Ascending aorta (tissue), 2 donors: Measurements from ENCODE around the gene RAD51B. TPM values are rescaled to one million over a fixed set of nuclear protein-coding genes. Genes with fewer than 3 reads are reported as not detected.
"Not testable (repeated sequence)": the region's sequence is repeated elsewhere in the genome, so short reads cannot be mapped to it uniquely, and the experiment has no call there.

Experiments
- DNase-seq, 2 donors: peaks; one replicate each; pipeline ENCODE4 v3.0.0-alpha.2; 2019; ENCODE audit warnings: low spot score in 2 of 2
- H3K27ac ChIP-seq, 2 donors: fragments of 200-600 bp; sonication (generic); one replicate each; pipeline ENCODE4 v1.5.1; 2016 to 2017; ENCODE audit warnings: mild to moderate bottlenecking in 1 of 2
- H3K27me3 ChIP-seq: fragments of 200-600 bp; sonication (generic); one replicate; pipeline ENCODE4 v1.5.1; 2017
- H3K36me3 ChIP-seq, 2 donors: fragments of 200-600 bp; sonication (generic); one replicate each; pipeline ENCODE4 v1.5.1; 2016
- H3K4me1 ChIP-seq, 2 donors: fragments of 200-600 bp; sonication (generic); one replicate each; pipeline ENCODE4 v1.5.1; 2016 to 2017; ENCODE audit warnings: mild to moderate bottlenecking in 1 of 2
- H3K4me3 ChIP-seq, 2 donors: fragments of 200-600 bp; sonication (generic); one replicate each; pipeline ENCODE4 v1.5.1; 2016 to 2017; ENCODE audit warnings: mild to moderate bottlenecking in 1 of 2
- H3K9me3 ChIP-seq, 2 donors: fragments of 200-600 bp; sonication (generic); one replicate each; pipeline ENCODE4 v1.5.1; 2016
- intact Hi-C: fragments of 100-400 bp; cut with DNase I; formaldehyde crosslinking; loops from one replicate; pipeline ENCODE4 v1.15.1; 2023
- total RNA-seq: library from RNA; depleted of rRNA; stranded (reverse); fragments of >200 nt; gene quantifications from one replicate; pipeline ENCODE4 v1.1.0, GENCODE V29; 2016
- TF ChIP-seq, protein P1 (sequence below), 3 experiments: fragments of 200-600 bp in 2 of 3; fragments of 450-650 bp in 1 of 3; sonication (generic) in 2 of 3; IDR thresholded peaks; one replicate each; pipeline ENCODE4 v1.5.1; 2016 to 2019; ENCODE audit warnings: antibody characterized with exemption in 3 of 3, mild to moderate bottlenecking in 1 of 3, moderate library complexity in 1 of 3

Gene RAD51B
- total RNA-seq, 1 donor from 2014 or later: not detected

DNA sequence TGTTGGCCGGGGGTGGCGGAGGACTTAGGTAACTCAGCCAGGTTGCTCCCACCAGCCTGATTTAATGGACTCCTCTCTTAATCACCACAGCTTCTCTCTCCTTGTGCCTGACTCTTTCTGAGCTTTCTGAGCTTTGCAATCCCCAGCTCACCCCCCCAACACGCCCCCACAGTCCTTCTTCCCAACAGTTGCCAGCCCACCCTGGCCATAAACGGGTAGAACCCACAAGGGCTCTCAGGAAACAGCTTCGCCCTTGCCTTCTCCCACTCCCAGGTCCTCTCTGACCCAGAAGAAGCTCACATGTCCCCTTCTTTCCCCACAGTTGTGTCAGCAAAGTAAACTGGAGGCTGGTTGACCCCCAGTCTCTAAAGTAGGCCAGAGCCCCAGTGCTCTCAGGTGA is 940.4 kb downstream of the RAD51B start:
- no peaks in the 10 kb centered on the region for H3K36me3 ChIP-seq
- H3K9me3 ChIP-seq: no peaks in the 10 kb centered on the region
- intact Hi-C loops: no loop called here
- TF ChIP-seq, protein P1, sequence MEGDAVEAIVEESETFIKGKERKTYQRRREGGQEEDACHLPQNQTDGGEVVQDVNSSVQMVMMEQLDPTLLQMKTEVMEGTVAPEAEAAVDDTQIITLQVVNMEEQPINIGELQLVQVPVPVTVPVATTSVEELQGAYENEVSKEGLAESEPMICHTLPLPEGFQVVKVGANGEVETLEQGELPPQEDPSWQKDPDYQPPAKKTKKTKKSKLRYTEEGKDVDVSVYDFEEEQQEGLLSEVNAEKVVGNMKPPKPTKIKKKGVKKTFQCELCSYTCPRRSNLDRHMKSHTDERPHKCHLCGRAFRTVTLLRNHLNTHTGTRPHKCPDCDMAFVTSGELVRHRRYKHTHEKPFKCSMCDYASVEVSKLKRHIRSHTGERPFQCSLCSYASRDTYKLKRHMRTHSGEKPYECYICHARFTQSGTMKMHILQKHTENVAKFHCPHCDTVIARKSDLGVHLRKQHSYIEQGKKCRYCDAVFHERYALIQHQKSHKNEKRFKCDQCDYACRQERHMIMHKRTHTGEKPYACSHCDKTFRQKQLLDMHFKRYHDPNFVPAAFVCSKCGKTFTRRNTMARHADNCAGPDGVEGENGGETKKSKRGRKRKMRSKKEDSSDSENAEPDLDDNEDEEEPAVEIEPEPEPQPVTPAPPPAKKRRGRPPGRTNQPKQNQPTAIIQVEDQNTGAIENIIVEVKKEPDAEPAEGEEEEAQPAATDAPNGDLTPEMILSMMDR (IDR thresholded peaks at IDR 0.05): no peak
- H3K27ac ChIP-seq: no peak overlapping the region
- no peak for DNase-seq
- H3K27me3 ChIP-seq: no peaks in the 10 kb centered on the region
- peaks cover 9 to 10% of the 10 kb centered on the region in 2 donors for H3K4me1 ChIP-seq
- H3K4me3 ChIP-seq: no peak overlapping the region

DNA sequence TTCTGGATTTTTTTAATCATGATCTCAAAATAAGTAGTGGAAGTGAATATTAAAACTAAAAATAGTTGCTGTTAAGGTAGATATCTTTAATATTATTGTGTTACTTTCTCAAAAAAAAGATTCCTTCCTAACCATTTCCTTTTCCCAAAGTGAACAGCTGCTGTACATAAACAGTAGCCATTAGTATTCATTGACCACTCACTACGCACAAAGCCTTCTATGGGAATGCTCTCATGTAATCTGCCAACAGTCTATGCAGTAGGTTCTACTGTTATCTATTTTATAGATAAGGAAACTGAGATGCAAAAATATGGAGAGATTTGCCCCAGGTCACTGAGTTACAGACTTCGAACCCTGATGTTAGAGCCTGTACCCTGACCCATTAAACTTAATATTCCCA is 941.2 kb downstream of the RAD51B start:
- peaks cover 9 to 10% of the 10 kb centered on the region in 2 donors for H3K4me1 ChIP-seq

DNA sequence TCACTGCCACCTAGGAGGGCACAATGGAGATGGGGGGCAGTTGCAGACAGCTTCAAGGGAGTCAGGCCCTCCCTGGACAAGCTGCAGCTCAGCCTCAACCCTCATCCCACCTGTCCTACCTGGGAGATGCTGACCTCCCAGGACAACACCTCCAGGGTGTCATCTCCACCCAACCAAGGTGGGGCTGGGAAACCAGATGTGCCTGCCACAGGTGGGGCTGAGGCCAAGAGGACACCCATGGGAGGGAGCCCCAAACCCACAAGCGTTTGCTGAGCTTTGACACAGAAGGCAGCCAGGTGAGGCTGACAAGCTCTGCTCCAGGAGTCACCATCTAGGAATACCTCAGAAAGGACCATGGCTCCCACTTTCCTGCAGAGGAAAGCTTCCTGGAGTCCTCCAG is 941.8 kb downstream of the RAD51B start:
- H3K4me1 ChIP-seq: peaks cover 9 to 10% of the 10 kb centered on the region in 2 donors
- H3K9me3 ChIP-seq: no peaks in the 10 kb centered on the region
- intact Hi-C loops: no loop called here
- no peak overlapping the region for H3K4me3 ChIP-seq
- TF ChIP-seq, protein P1 (IDR thresholded peaks at IDR 0.05): no peak
- DNase-seq: no peak
- H3K36me3 ChIP-seq: no peaks in the 10 kb centered on the region
- no peak overlapping the region for H3K27ac ChIP-seq
- H3K27me3 ChIP-seq: no peaks in the 10 kb centered on the region

More for the DNA sequence above, 941.2 kb downstream of the RAD51B start:
- H3K27ac ChIP-seq: no peak overlapping the region
- TF ChIP-seq, protein P1 (IDR thresholded peaks at IDR 0.05): no peak
- H3K27me3 ChIP-seq: no peaks in the 10 kb centered on the region
- H3K9me3 ChIP-seq: no peaks in the 10 kb centered on the region
- H3K4me3 ChIP-seq: no peak overlapping the region
- intact Hi-C loops: no loop called here
- DNase-seq: no peak
- H3K36me3 ChIP-seq: no peaks in the 10 kb centered on the region

DNA sequence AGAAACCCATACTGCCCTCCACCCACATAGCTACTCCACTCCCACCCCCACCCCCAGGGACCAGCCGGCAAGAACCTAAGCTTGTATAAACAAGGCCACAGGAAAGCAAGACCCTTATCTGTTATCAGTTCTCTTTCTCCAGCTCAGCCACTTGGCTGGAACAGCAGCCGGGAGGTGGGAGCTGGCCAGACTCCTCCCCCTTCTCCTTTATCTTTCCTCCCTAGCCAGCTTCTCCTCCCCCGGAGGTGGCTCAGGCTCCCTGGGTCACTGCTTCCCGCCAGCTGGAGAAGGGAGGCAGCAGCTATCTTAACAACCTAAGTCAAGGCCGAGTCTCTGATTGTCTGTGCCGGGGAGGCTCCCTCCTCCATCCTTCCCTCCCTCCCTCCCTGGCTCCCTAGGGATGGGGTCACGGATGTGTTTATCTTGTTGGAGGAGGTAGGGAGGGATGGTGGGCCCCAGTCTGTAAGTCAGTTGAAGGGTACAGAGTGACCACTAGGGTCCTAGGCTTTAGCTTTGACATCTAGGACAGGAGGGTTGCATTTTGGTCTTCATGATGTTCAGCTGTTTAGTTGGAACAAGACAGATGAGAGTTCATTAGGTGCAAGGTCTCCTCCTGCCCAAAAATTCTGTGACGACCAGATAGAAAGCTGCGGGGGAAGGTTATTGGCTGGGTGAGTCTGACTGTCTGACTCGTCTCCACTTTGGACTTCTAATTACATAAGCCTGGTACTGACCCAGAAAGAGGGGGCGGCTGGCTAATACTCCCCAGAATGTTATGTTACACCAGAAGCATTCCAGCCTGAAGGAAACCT is 943.6 kb downstream of the RAD51B start:
- Histone ChIP-seq H3K4me1 (peaks cover 5 to 10% of the 10 kb centered on the region in 2 donors), H3K4me3 (no peak overlapping the region), H3K9me3 (no peaks in the 10 kb centered on the region), H3K27me3 (no peaks in the 10 kb centered on the region), H3K36me3 (no peaks in the 10 kb centered on the region), H3K27ac (peak overlapping the region; percentile 19 to 75)
- intact Hi-C loops: no loop called here
- TF ChIP-seq, protein P1 (IDR thresholded peaks at IDR 0.05): no peak
- DNase-seq: peak in 1 of 2 donors; percentile 71

DNA sequence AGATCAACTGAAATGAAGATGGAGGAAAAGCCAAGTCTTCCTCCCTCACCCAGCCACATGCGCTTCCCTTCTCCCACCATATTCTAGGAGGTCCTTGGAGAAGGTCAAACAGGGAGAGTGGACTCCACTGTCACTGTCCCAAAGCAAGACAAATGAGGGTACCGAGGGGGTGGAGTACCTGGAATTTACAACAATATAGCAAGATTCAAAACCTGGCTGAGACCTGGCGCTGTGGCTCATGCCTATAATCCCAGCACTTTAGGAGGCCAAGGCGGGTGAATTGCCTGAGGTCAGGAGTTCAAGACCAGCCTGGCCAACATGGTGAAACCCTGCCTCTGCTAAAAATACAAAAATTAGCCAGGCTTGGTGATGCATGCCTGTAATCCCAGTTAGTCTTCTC is 944.3 kb downstream of the RAD51B start:
- H3K9me3 ChIP-seq, H3K36me3 ChIP-seq, DNase-seq, H3K4me3 ChIP-seq, H3K27me3 ChIP-seq, intact Hi-C loops, H3K4me1 ChIP-seq: not testable (repeated sequence)
- peak overlapping the region; percentile 9 to 75 for H3K27ac ChIP-seq
